COLO668 (cell line): ENCODE data around the gene LDLRAD3.

ENCODE experiments used
- DNase-seq: peaks from one replicate; lab custom pipeline; 2025; ENCODE audit not compliant: unreplicated experiment; lab: John Stamatoyannopoulos, UW

Gene LDLRAD3

GRCh38 chr11:35927104-35927503 is 16.8 kb upstream of the LDLRAD3 start:
- DNase-seq: no peak

- DNase-seq: no peak
Measured at GRCh38 chr11:35927682-35928081, 16.2 kb upstream of the LDLRAD3 start.

GRCh38 chr11:35928688-35929395 is 15.0 kb upstream of the LDLRAD3 start:
- no peak for DNase-seq

GRCh38 chr11:35930466-35930865 is 13.4 kb upstream of the LDLRAD3 start:
- DNase-seq: no peak

- no peak for DNase-seq
Measured at GRCh38 chr11:35932121-35932520, 11.7 kb upstream of the LDLRAD3 start.

GRCh38 chr11:35932681-35933319 is 11.1 kb upstream of the LDLRAD3 start:
- DNase-seq: no peak

GRCh38 chr11:35933320-35933871 is 10.5 kb upstream of the LDLRAD3 start:
- DNase-seq: no peak

GRCh38 chr11:35934271-35934670 is 9.6 kb upstream of the LDLRAD3 start:
- DNase-seq: no peak

- no peak for DNase-seq
Measured at GRCh38 chr11:35934981-35935380, 8.9 kb upstream of the LDLRAD3 start.

- DNase-seq: no peak
Measured at GRCh38 chr11:35935390-35935789, 8.5 kb upstream of the LDLRAD3 start.

GRCh38 chr11:35937111-35937510 is 6.8 kb upstream of the LDLRAD3 start:
- DNase-seq: no peak

GRCh38 chr11:35937700-35938099 is 6.2 kb upstream of the LDLRAD3 start:
- DNase-seq: no peak

GRCh38 chr11:35938231-35938630 is 5.6 kb upstream of the LDLRAD3 start:
- no peak for DNase-seq

- no peak for DNase-seq
Measured at GRCh38 chr11:35943309-35943708, 553 bp upstream of the LDLRAD3 start.

- peak; percentile 35 for DNase-seq
Measured at GRCh38 chr11:35944503-35945136, 758 bp downstream of the LDLRAD3 start.

GRCh38 chr11:35945137-35945518 is 1.3 kb downstream of the LDLRAD3 start:
- peak; percentile 35 for DNase-seq

- no peak for DNase-seq
Measured at GRCh38 chr11:35946766-35947165, 2.9 kb downstream of the LDLRAD3 start.

- no peak for DNase-seq
Measured at GRCh38 chr11:35947437-35947836, 3.6 kb downstream of the LDLRAD3 start.

- DNase-seq: peak; percentile 36
Measured at GRCh38 chr11:35949242-35949641, 5.4 kb downstream of the LDLRAD3 start.

- DNase-seq: no peak
Measured at GRCh38 chr11:35950082-35950481, 6.2 kb downstream of the LDLRAD3 start.

GRCh38 chr11:35951680-35952079 is 7.8 kb downstream of the LDLRAD3 start:
- peak; percentile 22 for DNase-seq
